Stimulated activated CD8-positive, alpha-beta memory T cell treated with anti-CD3 and anti-CD28 coated beads, Interleukin-7, amount 100 ng/mL, for 24 hours (primary cell): ENCODE results near the gene CAP2.
"Not testable (repeated sequence)": the region's sequence is repeated elsewhere in the genome, so short reads cannot be mapped to it uniquely, and the experiment has no call there.

Experiments used
- DNase-seq: peaks from one replicate; pipeline ENCODE4 v3.0.0-alpha.2; 2020; ENCODE audit warnings: low read depth

CAP2 gene

DNA sequence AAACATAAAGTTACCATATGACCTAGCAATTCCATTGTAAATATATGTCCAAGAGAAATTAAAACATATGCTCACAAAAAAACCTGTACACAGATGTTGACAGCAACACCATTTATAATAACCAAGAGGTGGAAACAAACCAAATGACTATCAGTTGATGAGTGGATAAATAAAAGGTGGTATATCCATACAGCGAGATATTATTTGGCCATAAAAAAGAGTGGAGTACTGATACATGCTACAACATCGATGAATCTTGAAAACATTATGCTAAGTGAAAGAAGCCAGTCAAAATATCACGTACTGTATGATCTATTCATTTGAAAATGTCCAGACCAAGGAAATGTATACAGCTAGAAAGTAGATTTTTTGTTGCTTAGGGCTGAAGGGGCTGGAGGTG is 2.9 kb downstream of the CAP2 start:
- no peak for DNase-seq

DNA sequence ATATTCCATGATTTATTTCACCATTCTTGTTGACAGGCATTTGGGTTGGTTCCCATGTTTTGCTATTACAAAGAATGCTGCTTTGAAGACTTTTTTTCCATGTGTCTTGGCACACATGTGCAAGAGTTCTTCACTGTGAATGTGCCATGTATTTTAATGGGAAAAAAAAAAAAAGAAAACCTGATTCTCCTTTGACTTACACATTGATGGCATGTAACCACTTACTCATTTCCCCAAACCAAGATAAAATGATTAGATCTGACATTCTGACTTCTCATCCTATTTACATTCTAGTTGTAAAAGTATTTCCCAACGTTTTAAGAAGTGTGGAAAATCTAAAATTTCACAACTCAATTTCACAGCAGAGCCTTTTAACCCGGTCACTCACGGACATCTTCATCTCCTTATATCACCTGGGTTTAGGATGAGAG is 4.4 kb downstream of the CAP2 start:
- no peak for DNase-seq

DNA sequence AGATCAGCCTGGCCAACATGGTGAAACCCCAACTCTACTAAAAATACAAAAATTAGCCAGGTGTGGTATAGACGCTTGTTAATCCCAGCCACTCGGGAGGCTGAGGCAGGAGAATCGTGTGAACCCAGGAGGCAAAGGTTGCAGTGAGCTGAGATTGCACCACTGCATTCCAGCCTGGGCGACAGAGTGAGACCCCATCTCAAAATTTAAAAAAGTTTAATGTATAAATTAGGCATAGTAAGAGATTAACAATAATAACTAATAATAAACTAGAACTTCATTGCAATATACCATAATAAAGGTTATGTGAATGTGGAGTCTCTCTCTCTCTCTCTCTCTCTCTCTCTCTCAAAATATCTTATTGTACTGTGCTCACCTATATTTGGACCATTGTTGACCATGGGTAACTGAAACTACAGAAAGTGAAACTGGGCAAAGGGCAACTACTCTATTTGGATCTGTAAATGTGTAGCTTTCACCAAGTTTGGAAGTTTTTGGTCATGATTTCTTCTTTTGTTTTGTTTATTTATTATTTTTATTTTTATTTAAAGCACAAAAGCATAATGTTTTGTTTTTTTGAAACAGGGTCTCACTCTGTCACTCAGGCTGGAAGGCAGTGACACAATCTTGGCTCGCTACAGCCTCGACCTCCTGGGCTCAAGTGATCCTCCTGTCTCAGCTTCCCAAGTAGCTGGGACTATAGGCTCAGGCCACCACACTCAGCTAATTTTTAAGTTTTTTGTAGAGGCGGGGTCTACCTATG is 12.0 kb downstream of the CAP2 start:
- not testable (repeated sequence) for DNase-seq

DNA sequence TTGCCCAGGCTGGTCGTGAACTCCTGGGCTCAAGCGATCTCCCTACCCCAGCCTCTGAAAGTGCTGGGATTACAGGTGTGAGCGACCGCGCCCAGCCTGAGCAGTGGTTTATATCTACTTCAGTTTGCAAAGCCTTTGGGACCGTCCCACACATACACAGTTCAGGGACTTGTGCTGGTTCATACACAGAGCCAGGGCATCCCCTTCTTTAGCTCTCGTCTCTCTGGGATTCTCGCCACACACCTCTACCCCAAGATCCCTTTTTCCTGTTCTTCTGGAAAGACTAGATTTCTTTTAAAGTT is 12.5 kb downstream of the CAP2 start:
- DNase-seq = no peak

DNA sequence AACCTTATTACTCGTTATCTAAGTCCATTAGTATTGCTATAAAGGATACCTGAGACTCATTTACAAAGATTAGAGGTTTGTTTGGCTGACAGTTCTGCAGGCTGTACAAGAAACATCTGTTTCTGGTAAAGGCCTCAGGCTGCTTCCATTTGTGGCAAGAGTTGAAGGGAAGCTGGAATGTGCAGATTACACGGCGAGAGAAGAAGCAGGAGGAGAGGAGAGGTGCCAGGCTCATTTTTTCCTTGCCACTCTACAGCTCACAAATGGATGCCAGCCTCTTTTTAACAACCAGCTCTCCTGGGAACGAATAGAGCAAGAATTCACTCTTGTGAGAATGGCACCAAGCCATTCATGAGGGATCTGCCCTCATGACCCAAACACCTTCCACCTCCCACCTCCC is 14.7 kb downstream of the CAP2 start:
- no peak for DNase-seq

DNA sequence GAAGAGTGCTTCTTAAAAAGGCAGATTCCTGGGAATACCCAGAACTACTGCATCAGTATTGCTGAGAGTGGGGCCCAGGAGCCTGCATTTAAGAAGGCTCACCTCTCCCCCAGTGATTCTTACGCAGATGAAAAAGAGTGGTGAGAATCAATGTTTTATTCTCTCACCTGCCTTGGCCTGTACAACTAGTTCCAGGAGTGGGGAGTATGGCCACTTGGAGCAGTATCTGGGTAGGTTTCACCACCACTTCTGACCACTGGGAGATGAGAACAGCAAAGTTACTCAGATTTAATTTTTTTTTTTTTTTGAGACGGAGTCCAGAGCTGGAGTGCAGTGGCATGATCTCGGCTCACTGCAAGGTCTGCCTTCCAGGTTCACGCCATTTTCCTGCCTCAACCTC is 16.9 kb downstream of the CAP2 start:
- no peak for DNase-seq

DNA sequence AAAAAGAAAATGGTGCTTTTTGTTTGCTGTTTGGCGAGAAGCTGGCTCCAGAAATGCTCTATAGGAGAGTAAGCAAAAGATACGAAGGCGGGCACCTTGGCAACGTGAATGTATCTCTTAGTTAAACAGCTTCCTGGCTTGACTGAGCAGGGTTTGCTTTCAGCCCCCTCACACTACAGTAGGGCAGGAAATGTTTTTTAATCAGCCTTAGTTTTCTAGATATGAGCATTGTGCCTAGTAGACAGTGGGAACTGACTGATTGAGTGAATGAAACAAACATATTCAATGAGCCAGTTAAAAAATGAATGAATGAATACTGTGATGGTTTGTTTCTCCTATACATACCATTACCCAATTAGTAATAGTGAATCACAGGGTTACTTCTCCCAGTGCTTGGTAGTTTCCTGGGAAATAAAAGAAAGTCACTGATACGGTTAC is 19.9 kb downstream of the CAP2 start:
- no peak for DNase-seq

DNA sequence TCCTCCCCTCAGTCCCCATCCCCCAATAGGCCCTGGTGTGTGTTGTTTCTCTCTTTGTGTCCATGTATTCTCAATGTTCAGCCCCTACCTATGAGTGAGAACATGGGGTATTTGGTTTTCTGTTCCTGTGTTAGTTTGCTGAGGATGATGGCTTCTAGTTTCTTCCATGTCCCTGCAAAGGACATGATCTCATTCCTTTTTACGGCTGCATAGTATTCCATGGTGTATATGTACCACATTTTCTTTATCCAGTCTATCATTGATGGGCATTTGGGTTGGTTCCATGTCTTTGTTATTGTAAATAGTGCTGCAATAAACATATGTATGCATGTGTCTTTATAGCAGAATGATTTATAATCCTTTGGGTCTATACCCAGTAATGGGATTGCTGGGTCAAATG is 21.0 kb downstream of the CAP2 start:
- DNase-seq = not testable (repeated sequence)

DNA sequence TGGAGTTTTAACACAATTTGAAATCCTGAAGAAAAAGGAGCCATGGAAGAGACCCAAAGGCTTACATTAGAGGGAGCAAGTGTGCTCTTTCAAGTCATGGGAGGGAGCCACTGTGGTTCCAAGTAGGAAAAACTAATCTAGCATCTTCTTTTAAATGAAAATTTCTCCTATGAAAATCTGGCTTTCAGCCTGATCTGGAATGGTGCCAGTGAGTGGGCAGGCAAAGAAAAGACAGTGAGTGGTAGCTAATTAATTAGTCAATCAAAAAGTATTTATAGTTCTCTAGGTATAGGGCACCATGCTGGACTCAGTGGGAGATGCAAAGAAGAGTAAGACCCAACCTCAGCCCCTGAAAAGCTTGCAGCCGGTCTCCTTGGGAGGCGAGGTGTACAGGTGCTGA is 21.9 kb downstream of the CAP2 start:
- no peak for DNase-seq

DNA sequence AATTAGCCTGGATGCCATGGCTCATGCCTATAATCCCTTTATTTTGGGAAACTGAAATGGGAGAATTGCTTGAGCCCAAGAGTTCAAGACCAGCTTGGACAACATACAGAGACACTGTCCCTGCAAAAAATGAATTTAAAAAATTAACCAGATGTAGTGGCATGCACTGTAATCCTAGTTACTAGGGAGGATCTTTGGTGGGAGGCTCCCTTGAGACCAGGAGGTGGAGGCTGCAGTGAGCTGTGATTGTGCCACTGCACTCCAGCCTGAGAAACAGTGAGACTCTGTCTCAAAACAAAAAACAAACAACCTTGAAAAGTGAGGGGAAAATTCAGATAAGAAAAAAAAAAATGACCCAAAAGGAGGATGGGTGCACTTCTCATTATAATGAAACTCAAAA is 23.4 kb downstream of the CAP2 start:
- DNase-seq = no peak

DNA sequence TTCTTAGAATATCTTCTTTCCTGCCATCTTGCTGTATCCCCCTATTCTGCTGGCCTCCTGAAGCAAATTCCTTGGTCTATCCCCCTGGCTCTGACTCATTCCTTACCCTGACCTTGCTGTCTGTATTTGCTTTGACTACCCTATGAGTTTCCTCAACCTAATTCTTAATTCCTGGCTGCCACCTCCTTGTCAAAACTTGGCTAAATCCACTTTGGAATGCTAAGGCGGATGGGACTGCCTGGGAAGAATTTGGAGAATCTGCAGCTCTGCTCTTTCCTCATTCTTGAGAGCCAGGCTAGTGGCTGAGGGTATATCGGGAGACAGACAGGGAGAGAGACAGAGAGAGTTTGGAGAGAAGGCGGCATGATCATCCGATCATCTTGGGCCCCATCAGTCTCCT is 24.4 kb downstream of the CAP2 start:
- no peak for DNase-seq

DNA sequence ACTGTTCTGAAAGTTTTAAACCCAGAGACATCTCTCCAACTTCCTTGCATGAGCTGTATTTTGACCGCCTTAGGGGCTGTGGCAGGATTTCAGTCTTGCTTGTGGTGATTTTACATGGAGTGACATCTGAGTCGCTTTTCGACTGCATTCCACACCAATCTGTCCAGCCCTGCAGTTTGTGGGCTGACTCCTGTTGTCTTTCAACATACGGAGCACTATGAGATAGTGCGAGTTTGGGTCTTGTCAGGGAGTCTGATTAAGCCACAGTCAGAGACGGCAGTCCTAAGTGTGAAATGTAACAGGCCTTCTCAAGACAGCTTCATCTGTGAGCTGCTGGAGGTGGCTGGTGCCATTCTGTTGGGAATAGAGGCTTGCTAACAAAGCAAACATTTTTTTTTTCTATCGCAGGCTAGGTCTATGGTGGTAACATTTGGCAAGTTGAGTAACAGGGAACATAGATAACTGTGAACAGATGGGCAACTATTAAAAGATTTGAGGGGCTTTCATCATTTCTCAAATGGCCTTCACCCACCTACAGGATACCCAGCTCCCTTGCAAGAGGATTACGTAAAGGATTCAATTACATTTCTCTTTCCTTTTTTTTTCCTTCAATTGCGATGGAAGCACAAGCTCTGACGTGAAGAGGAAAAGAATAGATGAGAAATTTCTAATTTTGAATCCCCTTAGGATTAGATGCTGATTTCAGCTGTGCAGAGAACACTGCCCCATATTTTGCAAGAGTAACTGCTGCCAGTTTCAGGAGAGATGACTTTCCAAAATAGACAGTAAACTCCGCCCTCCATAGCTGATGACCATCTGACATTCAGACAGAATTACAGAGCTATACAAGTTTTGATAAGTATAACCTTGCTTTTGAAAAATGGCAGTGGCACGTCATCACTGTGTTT is 25.1 kb downstream of the CAP2 start:
- no peak for DNase-seq

DNA sequence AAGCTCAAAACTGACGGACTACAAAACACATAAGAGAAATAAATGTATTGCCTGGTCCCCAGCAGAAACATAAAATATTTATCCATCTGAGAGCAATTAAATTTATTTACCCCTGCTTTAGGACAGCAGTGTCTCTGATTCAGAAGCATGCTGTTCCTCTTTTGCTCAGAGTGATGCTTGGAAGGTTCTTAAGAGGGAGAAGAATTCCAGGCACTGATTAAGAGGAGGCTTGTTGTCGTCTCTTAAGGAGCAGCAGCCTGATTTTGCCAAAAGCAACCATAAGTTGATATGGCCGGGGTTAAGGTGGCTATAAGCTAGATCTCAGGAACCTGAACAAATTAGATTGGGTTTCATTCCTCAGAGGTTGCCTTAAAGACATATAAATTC is 25.8 kb downstream of the CAP2 start:
- DNase-seq = no peak

DNA sequence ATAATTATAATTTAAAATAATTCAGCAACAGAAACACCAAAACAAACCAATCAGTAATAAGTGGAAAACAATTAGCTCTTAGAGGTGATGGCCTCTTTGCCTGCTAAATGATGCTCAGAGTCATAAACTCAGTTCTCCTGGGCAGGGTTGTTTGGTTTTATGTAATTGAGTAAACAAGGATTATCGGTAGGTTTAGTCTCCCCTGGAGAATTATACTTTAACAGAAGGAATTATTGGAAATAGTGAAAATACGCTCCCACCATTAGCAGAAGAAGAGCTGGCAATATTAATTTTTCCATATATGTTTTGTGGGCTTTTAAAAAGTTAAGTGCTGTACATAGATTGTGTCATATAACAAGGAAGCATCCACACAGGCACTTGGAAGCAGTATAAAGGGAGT is 27.0 kb downstream of the CAP2 start:
- no peak for DNase-seq

DNA sequence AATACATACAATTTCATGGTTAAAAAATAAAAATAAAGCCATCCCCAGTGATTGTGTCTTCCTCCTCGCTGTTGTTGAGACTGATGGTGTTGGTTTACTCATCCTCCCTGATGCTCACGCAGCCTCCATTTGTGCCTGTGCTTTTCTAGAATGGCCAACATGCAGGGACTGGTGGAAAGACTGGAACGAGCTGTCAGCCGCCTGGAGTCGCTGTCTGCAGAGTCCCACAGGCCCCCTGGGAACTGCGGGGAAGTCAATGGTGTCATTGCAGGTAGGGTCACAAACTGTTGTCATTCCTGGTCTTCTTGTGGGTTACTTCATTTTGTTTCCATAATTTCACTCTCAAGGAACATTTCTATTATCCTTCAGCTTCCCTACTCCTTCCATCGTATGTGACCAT is 28.0 kb downstream of the CAP2 start:
- no peak for DNase-seq

DNA sequence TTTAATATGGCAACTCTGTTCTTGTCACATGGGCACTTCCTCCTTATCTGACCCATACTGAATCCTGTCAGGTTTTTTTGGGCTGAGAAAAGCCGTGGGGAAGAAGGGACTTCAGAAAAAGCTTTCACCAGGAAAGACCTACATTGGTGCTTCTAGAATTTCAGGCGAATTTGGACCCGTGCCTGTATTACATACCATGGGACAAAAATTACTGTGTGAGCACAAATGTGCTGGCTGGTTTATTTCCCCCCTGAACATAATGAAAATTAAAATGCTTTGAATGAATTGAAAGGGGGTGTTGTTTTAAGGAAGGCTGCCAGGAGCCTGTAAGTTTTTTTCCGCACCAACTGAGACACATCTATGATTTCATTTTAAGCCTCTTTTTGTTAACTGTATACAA is 29.6 kb downstream of the CAP2 start:
- no peak for DNase-seq

DNA sequence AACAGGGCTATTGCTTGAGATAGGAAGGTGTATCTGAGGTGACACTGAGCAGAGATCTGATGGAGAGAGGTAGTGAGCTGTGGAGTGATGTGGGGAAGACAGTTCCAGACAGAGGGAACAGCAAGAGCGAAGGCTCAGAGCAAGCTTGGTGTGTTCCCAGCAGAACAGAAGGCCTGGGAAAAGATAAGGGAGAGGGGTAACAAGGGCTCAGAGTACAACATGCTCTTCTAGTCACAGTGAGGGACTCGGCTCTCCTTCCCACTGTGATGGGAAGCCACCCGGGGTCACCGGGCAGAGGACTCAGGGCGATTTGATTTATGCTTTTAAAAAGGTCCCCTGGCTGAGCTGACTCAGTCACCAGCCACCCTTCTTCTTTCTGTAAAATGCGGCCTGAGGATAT is 33.7 kb downstream of the CAP2 start:
- no peak for DNase-seq

DNA sequence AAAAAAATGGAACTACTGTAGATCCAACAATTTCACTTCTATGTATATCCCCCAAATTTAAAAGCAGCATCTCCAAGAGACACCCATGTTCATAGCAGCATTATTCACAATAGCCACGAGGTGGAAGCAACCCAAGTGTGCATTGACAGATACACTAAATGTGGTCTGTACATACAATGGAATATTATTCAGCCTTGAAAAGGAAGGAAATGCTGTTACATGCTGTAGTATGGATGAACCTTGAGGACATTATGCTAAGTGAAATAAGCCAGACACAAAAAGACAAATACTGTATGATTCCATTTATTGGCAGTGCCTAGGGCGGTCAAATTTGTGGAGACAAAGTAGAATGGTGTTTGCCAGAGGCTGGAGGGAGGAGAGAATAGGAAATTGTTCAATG is 34.2 kb downstream of the CAP2 start:
- no peak for DNase-seq

DNA sequence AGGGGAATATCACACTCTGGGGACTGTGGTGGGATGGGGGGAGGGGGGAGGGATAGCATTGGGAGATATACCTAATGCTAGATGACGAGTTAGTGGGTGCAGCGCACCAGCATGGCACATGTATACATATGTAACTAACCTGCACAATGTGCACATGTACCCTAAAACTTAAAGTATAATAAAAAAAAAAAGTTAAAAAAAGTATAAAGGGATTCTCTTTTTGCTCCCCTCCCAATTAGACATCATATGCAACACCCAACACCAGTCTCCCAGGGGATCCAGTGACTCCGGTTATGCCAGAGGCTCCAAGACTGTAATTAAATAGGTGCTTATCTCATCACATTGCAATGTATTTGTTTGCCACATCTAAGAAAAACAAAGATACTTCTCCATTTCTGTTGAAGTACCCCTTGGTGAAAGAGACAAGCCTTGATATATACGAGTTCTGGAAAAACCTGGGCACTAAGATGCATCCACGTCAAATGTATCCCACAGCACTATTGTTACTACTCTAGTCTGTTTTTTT is 35.3 kb downstream of the CAP2 start:
- DNase-seq = not testable (repeated sequence)

DNA sequence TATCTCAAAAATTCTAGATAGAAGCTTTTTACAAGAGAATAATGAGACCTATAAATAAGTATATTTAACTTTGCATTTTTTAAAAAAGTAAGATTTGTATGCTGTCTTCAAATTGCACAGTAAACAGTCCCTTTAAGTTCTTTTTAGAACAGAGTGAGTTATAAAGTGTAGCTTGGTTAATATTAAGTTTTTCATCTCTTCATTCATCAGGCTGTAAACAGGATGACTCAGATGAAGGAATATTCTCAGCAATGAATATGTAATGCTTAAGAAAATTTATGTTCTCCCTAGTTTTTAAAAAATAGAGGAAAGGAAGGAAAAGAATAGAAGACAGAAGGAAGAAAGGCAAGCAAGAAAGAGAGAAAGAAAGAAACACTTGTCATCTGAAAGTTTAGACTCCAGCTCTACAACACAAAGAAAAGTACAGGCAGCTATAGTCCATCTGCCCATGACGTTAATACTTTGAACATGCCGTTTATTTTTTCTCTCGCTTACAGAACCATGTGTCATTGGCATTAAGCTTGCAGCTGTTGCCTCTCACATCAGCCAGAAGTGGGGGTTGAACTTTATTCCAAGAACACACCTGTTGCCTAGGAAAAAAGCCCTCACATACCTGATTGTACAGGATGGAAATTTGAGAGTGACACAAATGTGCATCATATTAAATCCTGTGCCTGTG is 36.1 kb downstream of the CAP2 start:
- DNase-seq = no peak

DNA sequence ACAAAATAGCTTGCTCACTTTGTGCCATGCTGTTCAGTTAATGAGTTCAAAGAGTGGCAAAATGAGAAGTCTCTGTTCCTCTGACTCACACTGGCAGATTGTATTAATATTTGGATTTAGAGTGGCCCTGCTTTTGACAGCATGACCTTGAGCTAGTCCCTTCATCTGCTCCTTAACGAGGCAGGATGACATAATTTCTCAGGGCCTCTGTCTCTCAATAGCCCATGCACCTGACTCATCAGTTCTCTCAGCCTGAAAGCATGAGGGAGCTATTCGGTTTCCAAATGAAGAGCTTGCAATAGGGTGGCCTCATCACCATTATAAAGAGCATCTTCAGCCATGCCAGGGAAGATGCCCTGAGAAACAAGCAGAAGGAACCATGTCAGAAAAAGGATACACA is 38.2 kb downstream of the CAP2 start:
- DNase-seq = no peak

DNA sequence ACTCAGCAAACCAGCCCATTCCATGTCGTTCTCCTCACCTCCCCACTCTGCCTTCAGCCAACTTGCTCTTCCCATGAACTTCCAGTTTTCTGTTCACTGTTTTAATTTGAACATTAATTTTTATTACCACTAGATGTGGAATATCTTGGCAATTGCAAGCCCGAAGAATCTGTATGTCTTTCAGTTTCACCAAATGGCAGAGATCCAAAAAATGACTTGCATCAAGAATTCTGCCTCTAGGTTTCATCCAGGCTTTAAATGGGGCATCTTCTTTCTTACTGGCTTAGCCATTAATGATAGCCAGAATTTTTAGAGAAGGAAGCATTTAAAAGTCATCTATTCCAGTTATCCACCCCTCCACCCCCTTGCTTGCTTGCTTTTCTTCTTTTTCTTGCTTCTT is 39.0 kb downstream of the CAP2 start:
- no peak for DNase-seq
